ENCODE data around the gene PTGFRN. TPM values are rescaled to one million over a fixed set of nuclear protein-coding genes. Genes with fewer than 3 reads are reported as not detected.

The PTGFRN gene
- total and polyA plus RNA-seq, 5 experiments from 2014 or later: 0.09 to 0.47 (median 0.23) TPM; not detected in 2

DNA sequence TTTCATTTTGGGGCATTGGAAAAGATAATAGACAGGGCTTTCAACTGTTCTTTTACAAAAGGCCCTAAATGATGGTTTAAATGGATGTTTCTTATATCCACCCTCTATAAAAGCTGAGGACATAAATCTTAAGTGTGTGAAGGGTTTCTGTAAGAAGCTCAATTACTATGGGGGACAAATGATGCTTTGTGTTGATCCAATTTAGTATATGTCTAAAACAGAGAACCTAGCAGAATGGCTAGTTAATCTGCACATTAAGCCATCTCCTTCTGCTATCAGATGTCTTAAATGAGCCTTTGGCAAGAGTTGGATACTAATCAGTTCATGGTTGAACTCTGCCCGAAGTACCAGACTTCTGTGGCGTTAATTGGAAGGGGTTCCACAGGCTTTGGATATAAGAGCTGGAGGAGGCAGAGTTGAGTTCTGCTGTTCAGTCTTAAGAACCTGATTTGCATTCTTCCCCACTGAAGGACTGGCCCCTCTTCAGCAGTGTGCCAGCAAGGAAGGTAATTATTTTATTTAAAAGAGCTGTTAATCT lies 43.1 kb downstream of the PTGFRN start:
- Mint-ChIP-seq H3K27me3 (no peaks in the 10 kb centered on the region), H3K9me3 (no peaks in the 10 kb centered on the region), H3K4me3 (no peak overlapping the region), H3K27ac (no peak overlapping the region), H3K36me3 (no peaks in the 10 kb centered on the region), H3K4me1 (peaks cover 0 to 3% (median 0%) of the 10 kb centered on the region in 4 donors)
- DNase-seq (no peak), ATAC-seq (no peak)
- POLR2A ChIA-PET: no interaction called here

DNA sequence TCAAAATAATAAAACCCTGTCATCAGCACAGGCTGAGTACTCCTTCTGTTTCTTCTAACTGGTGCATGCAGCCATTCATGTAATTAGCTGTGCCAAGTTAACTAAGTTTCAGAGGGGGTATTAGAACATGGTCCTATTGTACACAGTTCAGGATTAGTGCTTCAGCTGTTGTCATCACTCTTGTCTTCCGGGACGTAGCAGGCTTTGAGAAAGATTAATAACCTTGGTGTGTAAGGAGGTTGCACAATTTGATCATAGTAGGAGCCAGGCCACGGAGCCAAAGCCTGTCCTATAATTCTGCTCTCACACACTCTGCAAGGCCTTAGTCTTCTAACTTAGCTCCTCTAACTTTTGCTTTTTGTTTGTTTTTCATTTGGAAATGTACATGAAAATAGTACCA lies 44.7 kb downstream of the PTGFRN start:
- POLR2A ChIA-PET: no interaction called here
- ATAC-seq (no peak), DNase-seq (no peak)
- Mint-ChIP-seq H3K36me3 (no peaks in the 10 kb centered on the region), H3K27me3 (no peaks in the 10 kb centered on the region), H3K4me3 (no peak overlapping the region), H3K27ac (no peak overlapping the region), H3K4me1 (peaks cover 0 to 3% (median 0%) of the 10 kb centered on the region in 4 donors), H3K9me3 (no peaks in the 10 kb centered on the region)

DNA sequence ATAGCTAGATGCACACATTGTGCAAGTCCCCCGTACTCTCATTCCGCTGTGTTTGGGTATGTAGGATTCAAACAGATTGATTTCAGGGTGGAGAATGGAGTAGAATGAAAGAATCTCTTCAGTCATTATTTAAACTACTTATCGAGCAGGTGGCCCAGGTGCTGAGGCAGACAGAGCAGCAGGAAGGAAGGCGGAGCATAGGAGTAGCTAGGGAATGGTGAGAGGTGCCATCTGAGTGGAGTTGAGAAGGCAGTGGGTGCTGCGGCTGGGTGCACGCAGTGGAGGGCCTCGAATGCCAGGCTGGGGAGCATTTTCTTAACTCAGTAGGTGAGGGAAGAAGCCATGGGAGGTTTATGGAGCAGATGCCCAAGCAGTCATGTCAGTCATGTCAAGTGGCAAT lies 46.7 kb downstream of the PTGFRN start:
- DNase-seq: no peak
- Mint-ChIP-seq H3K4me1 (no peaks in the 10 kb centered on the region), H3K27me3 (no peaks in the 10 kb centered on the region), H3K4me3 (no peak overlapping the region), H3K9me3 (no peaks in the 10 kb centered on the region), H3K27ac (no peak overlapping the region), H3K36me3 (no peaks in the 10 kb centered on the region)
- POLR2A ChIA-PET: no interaction called here
- ATAC-seq: no peak

DNA sequence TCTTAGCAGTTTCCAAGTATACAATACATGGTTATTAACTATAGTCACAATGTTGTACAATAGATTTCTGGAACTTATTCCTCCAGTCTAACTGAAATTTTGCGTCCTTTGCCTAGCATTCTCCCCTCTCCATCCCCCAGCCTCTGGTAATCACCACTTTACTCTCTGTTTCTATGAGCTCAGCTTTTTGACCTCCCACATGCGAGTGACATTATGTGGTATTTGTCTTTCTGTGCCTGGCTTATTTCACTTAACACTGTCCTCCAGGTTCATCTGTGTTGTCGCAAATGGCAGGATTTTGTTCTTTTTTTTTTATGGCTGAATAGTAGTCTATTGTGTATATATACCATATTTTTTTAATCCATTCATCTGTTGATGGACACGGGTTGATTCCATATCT lies 47.9 kb downstream of the PTGFRN start:
- POLR2A ChIA-PET: no interaction called here
- no peak overlapping the region for H3K4me3 Mint-ChIP-seq
- no peaks in the 10 kb centered on the region for H3K36me3 Mint-ChIP-seq
- ATAC-seq: no peak
- DNase-seq: no peak
- H3K27ac Mint-ChIP-seq: no peak overlapping the region
- no peaks in the 10 kb centered on the region for H3K27me3 Mint-ChIP-seq
- no peaks in the 10 kb centered on the region for H3K4me1 Mint-ChIP-seq
- H3K9me3 Mint-ChIP-seq: no peaks in the 10 kb centered on the region

DNA sequence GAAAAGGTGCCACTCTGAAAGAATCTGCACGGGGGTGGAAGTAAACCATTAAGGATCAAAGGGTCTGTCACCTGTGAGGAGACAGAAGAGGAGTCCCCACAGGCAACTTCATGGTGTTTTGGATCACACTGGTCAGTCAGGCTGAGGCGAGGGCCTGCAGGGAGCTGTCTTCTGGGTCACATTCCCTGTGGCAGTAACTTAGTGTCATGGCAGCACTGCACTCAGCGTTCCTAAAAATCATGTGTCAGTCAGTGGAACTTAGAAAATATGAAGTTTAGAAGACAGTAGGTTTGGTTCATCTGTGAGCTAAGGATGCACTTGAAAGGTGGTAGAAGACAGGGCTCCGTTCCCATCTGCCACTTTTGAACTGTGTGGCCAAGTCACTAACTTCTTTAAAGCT lies 48.4 kb downstream of the PTGFRN start:
- no peaks in the 10 kb centered on the region for H3K27me3 Mint-ChIP-seq
- no peak overlapping the region for H3K27ac Mint-ChIP-seq
- H3K9me3 Mint-ChIP-seq: no peaks in the 10 kb centered on the region
- no peaks in the 10 kb centered on the region for H3K36me3 Mint-ChIP-seq
- no peak overlapping the region for H3K4me3 Mint-ChIP-seq
- POLR2A ChIA-PET: no interaction called here
- ATAC-seq (no peak), DNase-seq (no peak)
- H3K4me1 Mint-ChIP-seq: no peaks in the 10 kb centered on the region

DNA sequence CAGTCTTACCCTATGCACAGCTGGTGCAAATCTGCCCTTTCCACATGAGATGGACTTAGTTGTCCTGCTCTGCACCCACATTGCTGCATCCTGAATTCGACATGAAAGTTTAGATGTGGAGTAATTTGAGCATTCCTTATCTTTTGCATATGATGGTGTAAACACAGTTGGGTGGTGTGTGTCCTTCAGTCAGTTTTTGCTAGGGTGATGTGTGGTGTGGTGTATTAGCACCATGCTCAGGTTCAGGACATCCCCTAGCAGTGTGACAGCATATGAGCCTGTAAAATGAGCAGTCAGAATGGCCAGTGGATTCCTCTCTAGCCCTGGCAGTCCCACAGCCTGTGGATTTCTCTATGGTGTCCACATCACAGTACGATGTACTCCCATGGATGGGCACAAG lies 49.3 kb downstream of the PTGFRN start:
- no peak overlapping the region for H3K4me3 Mint-ChIP-seq

DNA sequence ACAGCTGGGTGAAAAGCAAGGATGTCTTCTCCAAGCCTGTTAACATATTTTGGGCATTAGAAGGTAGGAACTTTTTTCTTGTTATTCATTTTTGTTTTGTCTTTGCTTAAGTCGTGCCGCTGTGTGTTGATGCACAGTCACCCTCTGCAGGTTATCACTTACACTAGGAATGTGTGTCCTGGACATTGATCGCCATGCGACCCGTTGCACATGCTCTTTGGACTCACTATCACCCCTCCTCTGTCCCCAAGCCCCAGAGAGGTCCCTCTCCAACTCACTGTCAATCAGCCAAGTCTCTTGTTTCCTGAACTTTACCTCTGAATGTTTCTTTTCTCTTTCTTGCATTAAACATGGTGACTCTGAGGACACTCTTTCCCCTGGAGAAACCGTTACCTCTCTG lies 51.9 kb downstream of the PTGFRN start:
- ATAC-seq: no peak
- Mint-ChIP-seq H3K36me3 (no peaks in the 10 kb centered on the region), H3K27me3 (no peaks in the 10 kb centered on the region), H3K4me1 (peaks cover 0 to 2% (median 0%) of the 10 kb centered on the region in 4 donors), H3K4me3 (no peak overlapping the region), H3K9me3 (no peaks in the 10 kb centered on the region), H3K27ac (no peak overlapping the region)
- no peak for DNase-seq
- POLR2A ChIA-PET: no interaction called here

More for the DNA sequence above, 49.3 kb downstream of the PTGFRN start:
- no peaks in the 10 kb centered on the region for H3K9me3 Mint-ChIP-seq
- H3K36me3 Mint-ChIP-seq: no peaks in the 10 kb centered on the region
- H3K4me1 Mint-ChIP-seq: no peaks in the 10 kb centered on the region
- no peak overlapping the region for H3K27ac Mint-ChIP-seq
- ATAC-seq: no peak
- H3K27me3 Mint-ChIP-seq: no peaks in the 10 kb centered on the region
- POLR2A ChIA-PET: no interaction called here
- no peak for DNase-seq

DNA sequence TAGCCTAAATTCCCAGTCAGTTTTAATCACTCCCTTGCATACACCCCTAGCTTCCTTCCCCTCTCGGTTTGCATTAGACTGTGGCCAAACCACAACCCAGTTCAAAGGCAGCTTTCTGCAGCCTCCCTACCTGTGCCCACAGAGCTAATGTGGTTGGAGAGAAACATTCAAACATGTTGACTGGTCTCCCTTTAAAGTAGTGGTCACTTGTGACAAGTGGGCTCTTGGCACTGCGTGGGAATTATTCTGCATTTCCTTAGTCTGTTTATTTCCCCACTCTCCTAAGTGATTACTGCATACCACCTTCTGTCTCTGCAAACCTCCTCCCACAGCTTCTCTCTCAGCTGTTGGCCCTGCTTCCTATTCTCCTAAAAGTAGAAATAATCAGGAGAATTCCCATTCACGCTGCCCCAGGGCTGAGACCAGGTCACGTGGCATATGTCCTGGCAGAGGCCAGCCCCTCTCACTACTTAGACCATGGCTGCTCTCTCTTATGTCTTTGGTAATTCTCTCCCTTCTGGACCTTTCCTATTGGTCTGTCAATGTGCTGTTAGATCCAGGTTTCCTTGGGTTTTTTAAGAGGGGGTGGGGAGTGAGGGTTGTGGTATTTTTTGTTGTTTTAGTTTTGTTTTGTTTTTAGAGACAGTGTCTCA lies 53.4 kb downstream of the PTGFRN start:
- H3K4me3 Mint-ChIP-seq: no peak overlapping the region
- H3K36me3 Mint-ChIP-seq: no peaks in the 10 kb centered on the region
- no peak overlapping the region for H3K27ac Mint-ChIP-seq
- peaks cover 0 to 2% (median 0%) of the 10 kb centered on the region in 4 donors for H3K4me1 Mint-ChIP-seq
- DNase-seq (peak in 2 of 10 donors; percentile 6 to 13), ATAC-seq (peak; percentile 25 to 66)
- POLR2A ChIA-PET: no interaction called here
- H3K9me3 Mint-ChIP-seq: no peaks in the 10 kb centered on the region
- H3K27me3 Mint-ChIP-seq: no peaks in the 10 kb centered on the region

DNA sequence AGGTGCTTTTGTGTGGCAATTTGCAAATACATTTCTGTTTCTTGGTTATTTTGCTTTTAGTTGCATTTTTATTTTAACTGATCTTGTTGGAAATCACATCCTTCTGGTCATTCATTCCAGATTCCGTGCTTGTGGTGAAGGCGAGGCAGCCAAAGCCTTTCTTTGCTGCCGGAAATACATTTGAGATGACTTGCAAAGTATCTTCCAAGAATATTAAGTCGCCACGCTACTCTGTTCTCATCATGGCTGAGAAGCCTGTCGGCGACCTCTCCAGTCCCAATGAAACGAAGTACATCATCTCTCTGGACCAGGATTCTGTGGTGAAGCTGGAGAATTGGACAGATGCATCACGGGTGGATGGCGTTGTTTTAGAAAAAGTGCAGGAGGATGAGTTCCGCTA lies 57.1 kb downstream of the PTGFRN start:
- POLR2A ChIA-PET: no interaction called here
- peaks cover 0 to 2% (median 0%) of the 10 kb centered on the region in 5 donors for H3K27me3 Mint-ChIP-seq
- DNase-seq (no peak), ATAC-seq (no peak)
- peaks cover 0 to 5% (median 0%) of the 10 kb centered on the region in 9 donors for H3K9me3 Mint-ChIP-seq
- H3K27ac Mint-ChIP-seq: no peak overlapping the region
- H3K4me1 Mint-ChIP-seq: peaks cover 0 to 2% (median 0%) of the 10 kb centered on the region in 4 donors
- no peak overlapping the region for H3K4me3 Mint-ChIP-seq
- H3K36me3 Mint-ChIP-seq: no peaks in the 10 kb centered on the region

DNA sequence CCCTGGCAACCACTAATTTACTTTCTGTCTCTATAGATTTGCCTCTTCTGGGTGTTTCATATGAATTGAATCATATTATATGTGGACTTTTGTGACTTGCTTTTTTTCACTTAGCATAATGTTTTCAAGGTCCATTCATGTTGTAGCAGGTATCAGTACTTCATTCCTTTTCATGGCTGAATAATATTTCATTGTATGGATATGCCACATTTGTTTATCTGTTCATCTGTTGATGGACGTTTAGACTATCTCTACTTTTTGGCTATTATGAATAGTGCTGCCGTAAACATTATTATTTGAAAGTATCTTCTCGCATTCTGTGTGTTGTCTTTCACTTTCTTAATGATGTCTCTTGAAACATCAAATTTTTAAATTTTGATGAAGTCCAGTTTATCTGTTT lies 59.0 kb downstream of the PTGFRN start:
- H3K27me3 Mint-ChIP-seq: peaks cover 0 to 2% (median 0%) of the 10 kb centered on the region in 5 donors
- POLR2A ChIA-PET: no interaction called here
- peaks cover 0 to 2% (median 0%) of the 10 kb centered on the region in 4 donors for H3K4me1 Mint-ChIP-seq
- peaks cover 0 to 5% (median 0%) of the 10 kb centered on the region in 9 donors for H3K9me3 Mint-ChIP-seq
- no peaks in the 10 kb centered on the region for H3K36me3 Mint-ChIP-seq
- no peak for DNase-seq
- no peak for ATAC-seq
- no peak overlapping the region for H3K4me3 Mint-ChIP-seq
- H3K27ac Mint-ChIP-seq: no peak overlapping the region

DNA sequence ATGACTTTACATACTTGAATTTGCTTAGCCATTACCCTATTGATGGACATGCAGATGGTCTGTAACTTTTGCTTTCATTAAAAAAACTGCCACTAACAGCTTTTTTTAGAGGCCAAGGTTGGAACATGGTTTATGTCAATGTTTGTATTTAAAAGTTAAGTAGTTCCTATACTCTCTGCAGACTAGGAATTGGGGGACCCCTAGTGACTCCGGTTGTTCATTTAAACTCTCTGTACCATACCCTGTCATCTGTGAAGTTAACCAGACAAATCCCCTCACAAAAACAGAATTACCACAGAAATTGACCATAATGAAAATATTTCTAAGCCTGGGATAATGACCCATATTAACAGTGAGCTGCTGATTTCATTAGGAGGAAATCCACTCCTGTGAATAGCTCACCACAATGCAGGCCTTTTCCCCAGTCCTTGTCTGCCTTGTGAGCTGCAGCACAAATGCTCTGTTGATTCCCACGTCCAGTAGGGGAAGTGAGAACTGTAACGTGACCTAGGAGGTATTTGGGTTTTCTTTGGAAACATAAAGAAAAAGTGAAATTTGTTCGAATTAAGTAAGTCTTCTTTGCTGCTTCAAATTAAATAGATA lies 61.6 kb downstream of the PTGFRN start:
- Mint-ChIP-seq H3K4me1 (peaks cover 0 to 2% (median 0%) of the 10 kb centered on the region in 4 donors), H3K4me3 (no peak overlapping the region), H3K27ac (no peak overlapping the region), H3K9me3 (peaks cover 0 to 8% (median 2%) of the 10 kb centered on the region in 9 donors), H3K27me3 (peaks cover 0 to 7% (median 0%) of the 10 kb centered on the region in 5 donors), H3K36me3 (peaks cover 0 to 3% (median 0%) of the 10 kb centered on the region in 3 donors)
- DNase-seq (no peak), ATAC-seq (no peak)
- POLR2A ChIA-PET: no interaction called here

DNA sequence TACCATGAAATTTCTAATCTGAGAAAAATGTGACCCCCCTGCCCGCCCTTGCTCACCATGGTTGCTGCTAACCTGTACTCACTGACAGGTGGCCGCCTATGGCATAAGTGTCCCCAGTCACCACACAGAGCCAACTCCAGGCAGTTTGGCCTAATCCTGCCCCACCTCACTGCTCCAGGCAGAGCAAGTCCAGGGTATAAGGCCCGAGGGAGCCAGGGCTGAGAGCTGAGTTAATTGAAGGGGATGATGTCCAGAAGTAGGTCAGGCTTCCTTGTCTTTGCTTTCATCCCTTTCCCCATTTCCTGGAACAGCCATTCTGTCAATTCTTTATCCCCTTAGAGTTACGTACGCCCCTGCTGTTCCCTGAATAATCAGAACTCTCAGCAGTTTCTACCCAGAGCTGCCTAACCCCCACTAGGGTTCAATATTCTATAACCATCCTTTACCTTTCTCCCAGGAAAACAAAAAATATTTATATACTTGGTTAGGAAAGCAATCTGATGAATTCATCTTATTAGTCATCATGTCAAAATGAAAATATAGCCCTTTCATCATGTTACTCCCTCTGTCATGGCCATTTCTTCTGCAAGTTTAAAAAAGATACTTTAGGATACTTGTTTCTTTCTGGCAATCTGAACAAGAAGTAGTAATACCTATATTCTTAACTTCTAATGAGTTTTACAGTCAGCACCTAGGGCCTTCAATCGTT lies 62.4 kb downstream of the PTGFRN start:
- peaks cover 0 to 8% (median 2%) of the 10 kb centered on the region in 9 donors for H3K9me3 Mint-ChIP-seq
- peaks cover 0 to 7% (median 0%) of the 10 kb centered on the region in 5 donors for H3K27me3 Mint-ChIP-seq
- DNase-seq (no peak), ATAC-seq (no peak)
- POLR2A ChIA-PET: no interaction called here
- peaks cover 0 to 3% (median 0%) of the 10 kb centered on the region in 3 donors for H3K36me3 Mint-ChIP-seq
- no peak overlapping the region for H3K4me3 Mint-ChIP-seq
- H3K27ac Mint-ChIP-seq: no peak overlapping the region
- peaks cover 0 to 2% (median 0%) of the 10 kb centered on the region in 4 donors for H3K4me1 Mint-ChIP-seq

DNA sequence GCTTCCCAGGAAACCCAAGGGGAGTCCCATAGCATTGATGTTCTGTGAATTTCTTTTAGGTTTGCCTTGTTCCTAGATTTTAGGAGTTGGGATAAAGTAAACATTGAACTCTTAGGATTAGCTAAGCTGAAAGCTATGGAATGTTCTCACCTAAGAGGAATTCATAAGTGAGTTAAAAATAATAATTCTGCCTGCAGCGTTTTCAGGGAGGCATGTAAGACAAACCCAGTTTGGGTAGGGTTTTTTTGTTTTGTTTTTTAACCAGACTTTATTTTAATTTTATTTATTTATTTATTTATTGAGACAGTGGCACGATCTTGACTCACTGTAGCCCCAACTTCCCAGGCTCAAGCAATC lies 62.9 kb downstream of the PTGFRN start:
- ATAC-seq: no peak
- H3K9me3 Mint-ChIP-seq: peaks cover 0 to 8% (median 2%) of the 10 kb centered on the region in 9 donors
- POLR2A ChIA-PET: no interaction called here

More for the DNA sequence above, 62.9 kb downstream of the PTGFRN start:
- Mint-ChIP-seq H3K27me3 (peaks cover 0 to 7% (median 0%) of the 10 kb centered on the region in 5 donors), H3K4me3 (no peak overlapping the region), H3K36me3 (peaks cover 0 to 3% (median 0%) of the 10 kb centered on the region in 3 donors), H3K27ac (no peak overlapping the region), H3K4me1 (peaks cover 0 to 3% (median 0%) of the 10 kb centered on the region in 4 donors)
- no peak for DNase-seq
